ENCODE results near the gene MYOCOS.

MYOCOS gene

GRCh38 chr1:171595324-171595723 lies 26.7 kb upstream of the MYOCOS start:
- Histone ChIP-seq H3K9me2 (replicated peaks; ENCODE audit: control insufficient read depth, low read length) (no peaks in the 10 kb centered on the region), H3K36me3 (ENCODE audit: control insufficient read depth, low read length) (peaks cover 32% of the 10 kb centered on the region)

GRCh38 chr1:171596119-171596518 lies 25.9 kb upstream of the MYOCOS start:
- Histone ChIP-seq H3K4me3 (ENCODE audit: low read length) (no peak overlapping the region), H3K4me1 (ENCODE audit: control insufficient read depth, low read length) (no peaks in the 10 kb centered on the region), H3K4me2 (ENCODE audit: low read length) (no peak overlapping the region)

More at GRCh38 chr1:171595324-171595723, 26.7 kb upstream of the MYOCOS start:
- Histone ChIP-seq H4K20me1 (ENCODE audit: control insufficient read depth, insufficient read depth, low read depth, low read length) (no peaks in the 10 kb centered on the region), H3K4me2 (ENCODE audit: low read length) (no peak overlapping the region), H3K4me1 (ENCODE audit: control insufficient read depth, low read length) (no peaks in the 10 kb centered on the region), H3K9me3 (ENCODE audit: control insufficient read depth, insufficient read depth, low read length) (no peaks in the 10 kb centered on the region), H3K27ac (ENCODE audit: low read depth, low read length) (no peak overlapping the region), H3K79me2 (ENCODE audit: control insufficient read depth, low read length) (no peaks in the 10 kb centered on the region), H3K27me3 (ENCODE audit: control insufficient read depth, low read length) (no peaks in the 10 kb centered on the region), H3F3A (ENCODE audit: control insufficient read depth, insufficient read depth) (peaks cover 17% of the 10 kb centered on the region), H3K4me3 (ENCODE audit: low read length) (no peak overlapping the region)
- no peak for TF ChIP-seq CTCF (IDR thresholded peaks at IDR 0.05; ENCODE audit: low read depth, low read length, poor library complexity, severe bottlenecking)
- no peak for TF ChIP-seq EZH2phosphoT487 (IDR thresholded peaks at IDR 0.05; ENCODE audit: borderline replicate concordance, low read length)

DNA sequence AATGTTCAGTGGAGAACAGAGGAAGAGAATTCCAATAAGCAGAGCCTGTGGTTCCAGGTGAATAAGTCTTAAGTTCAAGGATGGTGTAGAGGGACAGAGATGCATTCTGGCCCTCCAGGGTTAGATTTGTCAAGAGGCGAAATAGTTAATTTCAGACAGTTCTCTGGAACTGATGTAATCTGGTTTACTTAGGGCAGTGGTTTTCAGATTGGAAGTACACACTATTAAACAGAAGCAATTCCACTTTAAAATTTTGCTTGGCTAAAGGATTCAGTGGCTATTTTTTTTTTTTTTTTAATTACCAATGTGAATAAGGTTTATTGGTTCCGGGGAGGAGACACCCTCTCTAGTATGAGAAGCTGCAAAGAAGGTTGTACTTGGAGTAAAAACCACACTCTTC lies 25.3 kb upstream of the MYOCOS start:
- no peaks in the 10 kb centered on the region for H3K79me2 ChIP-seq (ENCODE audit: control insufficient read depth, low read length)
- no peak for TF ChIP-seq EZH2phosphoT487 (IDR thresholded peaks at IDR 0.05; ENCODE audit: borderline replicate concordance, low read length)
- no peak for TF ChIP-seq CTCF (IDR thresholded peaks at IDR 0.05; ENCODE audit: low read depth, low read length, poor library complexity, severe bottlenecking)
- H4K20me1 ChIP-seq (ENCODE audit: control insufficient read depth, insufficient read depth, low read depth, low read length) = no peaks in the 10 kb centered on the region
- no peak overlapping the region for H3K27ac ChIP-seq (ENCODE audit: low read depth, low read length)
- no peaks in the 10 kb centered on the region for H3K27me3 ChIP-seq (ENCODE audit: control insufficient read depth, low read length)
- H3K9me3 ChIP-seq (ENCODE audit: control insufficient read depth, insufficient read depth, low read length) = no peaks in the 10 kb centered on the region
- H3K9me2 ChIP-seq (replicated peaks; ENCODE audit: control insufficient read depth, low read length) = no peaks in the 10 kb centered on the region
- no peak overlapping the region for H3K4me2 ChIP-seq (ENCODE audit: low read length)
- H3K4me3 ChIP-seq (ENCODE audit: low read length) = no peak overlapping the region
- H3F3A ChIP-seq (ENCODE audit: control insufficient read depth, insufficient read depth) = peaks cover 17% of the 10 kb centered on the region
- H3K4me1 ChIP-seq (ENCODE audit: control insufficient read depth, low read length) = no peaks in the 10 kb centered on the region
- H3K36me3 ChIP-seq (ENCODE audit: control insufficient read depth, low read length) = peaks cover 18% of the 10 kb centered on the region

More at GRCh38 chr1:171596119-171596518, 25.9 kb upstream of the MYOCOS start:
- TF ChIP-seq EZH2phosphoT487 (IDR thresholded peaks at IDR 0.05; ENCODE audit: borderline replicate concordance, low read length) (no peak), CTCF (IDR thresholded peaks at IDR 0.05; ENCODE audit: low read depth, low read length, poor library complexity, severe bottlenecking) (no peak)
- no peaks in the 10 kb centered on the region for H3K79me2 ChIP-seq (ENCODE audit: control insufficient read depth, low read length)
- H3F3A ChIP-seq (ENCODE audit: control insufficient read depth, insufficient read depth) = peaks cover 17% of the 10 kb centered on the region
- H3K27me3 ChIP-seq (ENCODE audit: control insufficient read depth, low read length) = no peaks in the 10 kb centered on the region
- H3K27ac ChIP-seq (ENCODE audit: low read depth, low read length) = no peak overlapping the region
- H3K9me3 ChIP-seq (ENCODE audit: control insufficient read depth, insufficient read depth, low read length) = no peaks in the 10 kb centered on the region
- no peaks in the 10 kb centered on the region for H3K9me2 ChIP-seq (replicated peaks; ENCODE audit: control insufficient read depth, low read length)
- H3K36me3 ChIP-seq (ENCODE audit: control insufficient read depth, low read length) = peaks cover 24% of the 10 kb centered on the region
- H4K20me1 ChIP-seq (ENCODE audit: control insufficient read depth, insufficient read depth, low read depth, low read length) = no peaks in the 10 kb centered on the region
